ENCODE data around the gene CLDN20.
"Not testable (repeated sequence)": the region's sequence is repeated elsewhere in the genome, so short reads cannot be mapped to it uniquely, and the experiment has no call there.

CLDN20 gene

DNA sequence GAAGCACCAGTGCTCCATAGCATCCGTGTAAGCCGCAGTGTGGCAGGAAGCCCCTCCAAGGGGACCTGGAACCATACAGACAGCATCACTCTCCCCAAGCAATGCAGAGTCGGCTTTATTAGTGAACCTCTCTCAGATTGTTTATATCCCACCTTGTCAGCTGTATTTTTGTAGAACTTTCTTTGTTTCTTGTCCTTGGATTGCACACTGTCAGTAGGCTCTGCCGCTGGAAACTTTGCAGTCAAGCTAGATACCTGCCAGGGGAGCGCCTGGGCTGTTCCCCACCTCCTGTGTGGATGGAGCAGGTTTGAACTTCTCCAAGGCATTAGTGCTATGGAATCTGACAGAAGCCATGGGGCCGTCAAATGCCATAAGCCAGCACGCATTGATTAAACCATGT lies 18.6 kb upstream of the CLDN20 start:
- no peak for DNase-seq (ENCODE audit: low read depth)

DNA sequence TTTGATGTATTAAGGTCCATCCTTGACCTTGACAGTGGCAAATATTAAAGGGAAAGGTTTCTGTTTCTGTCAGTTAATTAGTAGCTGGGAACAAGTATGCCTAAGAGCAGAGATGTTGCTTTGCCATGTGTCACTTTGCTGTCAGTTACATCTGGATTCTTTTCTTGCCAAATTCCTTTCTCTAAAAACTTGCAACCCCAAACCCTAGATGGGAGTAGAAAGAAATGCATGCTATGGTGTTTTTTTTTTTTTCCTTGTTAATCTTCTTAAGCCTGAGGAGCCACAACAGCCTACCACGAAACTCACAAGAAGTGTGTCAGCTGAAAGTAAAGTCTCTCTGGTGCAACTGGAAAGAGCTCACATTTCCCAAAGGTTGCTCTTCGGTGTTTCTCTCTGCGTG lies 18.0 kb upstream of the CLDN20 start:
- DNase-seq (ENCODE audit: low read depth) = no peak

DNA sequence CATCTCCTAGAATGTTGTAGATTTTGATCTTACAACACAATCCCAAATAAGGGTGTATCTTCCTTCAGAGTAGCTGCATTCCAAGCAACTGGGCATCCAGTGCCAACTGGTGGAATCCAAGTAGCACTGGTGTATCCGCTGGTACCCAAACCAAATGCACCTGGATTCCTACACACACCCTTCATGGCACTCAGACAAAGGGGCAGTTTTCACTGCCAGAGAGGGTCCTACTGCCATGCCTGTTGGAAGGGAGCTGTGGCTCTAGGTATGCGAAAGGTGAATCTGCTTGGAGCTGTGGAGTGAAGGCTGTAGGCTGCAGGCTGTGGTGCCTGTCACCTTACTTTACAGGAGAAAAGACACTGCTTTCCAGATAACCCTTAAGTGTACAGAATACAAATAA lies 17.0 kb upstream of the CLDN20 start:
- no peak for DNase-seq (ENCODE audit: low read depth)

DNA sequence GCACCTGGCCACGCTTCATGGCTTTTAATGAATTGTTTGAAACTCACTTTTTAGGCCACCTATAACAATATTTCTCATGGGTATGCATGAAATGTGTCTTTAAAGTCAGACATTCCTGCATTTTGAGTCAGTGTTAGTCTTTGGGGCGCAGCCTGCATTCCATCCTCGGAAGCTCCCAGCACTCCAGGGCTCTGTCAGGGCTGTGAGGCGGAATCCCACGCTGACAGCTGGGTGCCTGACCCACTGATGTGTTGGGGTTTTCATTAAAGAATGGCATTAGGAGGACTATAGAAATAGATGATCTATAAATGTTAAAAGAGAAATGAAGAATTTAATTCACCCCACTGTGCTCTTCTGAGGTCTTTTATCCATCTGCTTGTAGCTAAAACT lies 16.2 kb upstream of the CLDN20 start:
- DNase-seq (ENCODE audit: low read depth) = no peak

DNA sequence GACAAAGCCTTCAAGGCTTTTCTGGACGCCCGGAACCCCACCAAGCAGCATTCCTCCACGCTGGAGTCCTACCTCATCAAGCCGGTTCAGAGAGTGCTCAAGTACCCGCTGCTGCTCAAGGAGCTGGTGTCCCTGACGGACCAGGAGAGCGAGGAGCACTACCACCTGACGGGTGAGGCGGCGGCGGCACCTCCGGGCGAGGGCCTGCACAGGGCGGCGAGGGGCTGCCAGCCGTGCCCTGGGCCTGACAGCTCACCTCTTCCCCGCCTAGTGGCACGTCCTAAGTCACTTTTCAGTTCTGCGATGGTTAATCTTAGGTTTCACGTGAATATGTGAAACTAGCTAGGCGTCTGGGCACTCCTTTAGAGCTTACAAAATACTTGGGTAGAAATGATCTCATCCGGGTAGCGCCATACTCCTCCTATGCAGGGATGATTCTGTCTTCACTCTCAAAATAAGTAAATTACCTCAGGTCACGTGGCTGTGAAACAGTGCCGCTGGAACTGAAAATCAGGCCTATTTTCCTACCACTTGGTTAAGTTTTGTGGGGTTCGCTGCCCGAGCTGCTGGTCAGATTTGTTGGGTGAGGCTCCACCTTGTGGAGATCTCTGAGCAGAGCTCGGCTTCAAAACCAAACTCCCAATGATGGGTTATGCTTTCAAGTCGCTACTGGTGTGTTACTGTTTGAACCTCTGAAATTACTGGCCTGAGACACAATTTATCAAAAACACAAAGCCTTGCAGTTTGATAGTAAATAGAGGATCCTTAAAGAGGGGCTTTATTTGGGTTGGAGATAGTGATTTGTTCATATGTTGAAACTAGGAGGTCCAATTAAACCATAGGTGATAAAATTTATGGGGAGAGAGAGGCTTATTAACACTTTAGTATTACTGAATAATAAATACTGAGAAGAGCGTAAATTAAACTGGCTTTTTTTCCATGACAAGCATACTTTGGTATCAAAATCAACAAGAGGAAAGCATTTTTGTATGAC lies 15.5 kb upstream of the CLDN20 start:
- no peak for DNase-seq (ENCODE audit: low read depth)

DNA sequence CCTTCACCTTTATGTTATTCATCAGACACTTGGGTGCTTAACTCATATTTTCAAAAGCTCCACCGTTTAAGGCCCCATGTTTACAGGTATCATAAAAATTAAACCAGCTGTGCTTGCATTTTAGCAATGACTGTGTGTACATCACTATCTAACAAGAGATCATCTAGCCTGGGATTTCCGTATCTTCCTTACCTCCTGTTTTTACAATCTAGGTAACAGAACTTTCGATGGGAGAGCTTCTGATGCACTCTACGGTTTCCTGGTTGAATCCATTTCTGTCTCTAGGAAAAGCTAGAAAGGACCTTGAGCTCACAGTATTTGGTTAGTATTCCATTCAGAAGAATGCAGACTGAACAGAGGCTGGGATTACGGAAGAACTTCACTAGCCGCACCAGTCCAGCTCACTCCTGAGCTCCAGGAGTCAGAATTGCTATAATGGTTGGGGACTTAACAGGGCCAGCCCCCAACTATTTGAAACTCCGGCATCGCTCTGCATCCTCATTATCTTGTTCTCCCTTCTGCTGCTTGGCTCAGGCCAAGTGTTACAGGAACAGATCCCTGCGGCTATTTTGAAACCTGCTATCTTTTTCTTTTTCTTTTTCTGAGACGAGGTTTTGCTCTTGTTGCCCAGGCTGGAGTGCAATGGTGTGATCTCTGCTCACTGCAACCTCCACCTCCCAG lies 13.0 kb upstream of the CLDN20 start:
- no peak for DNase-seq (ENCODE audit: low read depth)

DNA sequence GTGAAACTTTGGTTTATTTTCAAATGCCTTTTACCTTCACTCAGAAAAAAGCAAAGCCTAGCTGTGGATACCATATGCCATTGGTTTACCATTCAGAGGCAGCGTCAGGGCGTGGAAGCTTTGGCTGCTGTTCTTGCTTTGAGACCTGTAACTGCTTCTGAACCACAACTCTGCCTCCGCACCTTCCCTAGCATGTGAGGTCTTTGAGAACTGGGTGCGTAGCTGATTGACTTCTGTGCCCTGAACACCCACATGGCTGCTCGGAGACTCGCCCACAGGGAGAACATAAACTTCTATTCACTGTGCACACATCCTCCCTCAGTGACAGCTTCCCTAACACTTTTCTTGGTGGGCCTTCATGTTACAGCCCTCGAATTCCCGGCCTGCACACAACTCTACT lies 11.2 kb upstream of the CLDN20 start:
- no peak for DNase-seq (ENCODE audit: low read depth)

DNA sequence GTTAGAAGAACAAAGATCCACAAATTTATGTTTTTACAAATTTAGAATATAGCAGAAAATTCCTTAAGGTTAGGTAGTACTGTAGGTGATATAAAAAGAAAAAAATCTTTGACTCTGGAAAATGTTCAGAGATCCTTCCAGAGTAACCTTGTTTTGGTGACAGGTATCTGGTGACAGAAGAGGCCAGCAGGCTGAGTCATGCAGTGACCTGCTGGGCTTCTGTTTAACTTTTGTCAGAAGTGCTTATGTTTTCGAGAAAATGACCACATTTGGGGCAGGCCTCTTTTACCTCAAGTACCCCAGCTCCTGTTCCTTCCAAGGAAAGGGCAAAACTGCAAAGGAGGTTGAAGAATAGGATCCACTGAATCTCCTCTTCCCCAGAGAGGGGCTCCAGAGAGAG lies 10.5 kb upstream of the CLDN20 start:
- DNase-seq (ENCODE audit: low read depth) = no peak

DNA sequence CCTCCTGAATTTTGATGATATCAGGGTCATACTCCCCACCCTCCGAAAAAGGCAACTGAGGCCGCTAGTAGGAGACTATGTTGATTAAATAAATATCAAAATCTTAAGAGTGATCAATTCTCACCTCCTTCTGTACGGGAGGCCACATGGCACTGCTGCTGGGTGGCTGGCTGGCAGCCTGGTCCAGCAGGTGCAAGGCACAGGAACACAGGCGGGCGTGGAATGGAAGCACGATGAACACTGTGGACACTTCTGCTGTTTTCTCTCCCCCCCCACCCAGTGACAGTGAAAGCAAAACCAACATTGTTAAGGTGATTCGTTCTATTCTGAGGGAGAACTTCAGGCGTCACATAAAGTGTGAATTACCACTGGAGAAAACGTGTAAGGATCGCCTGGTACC lies 9.7 kb upstream of the CLDN20 start:
- no peak for DNase-seq (ENCODE audit: low read depth)

DNA sequence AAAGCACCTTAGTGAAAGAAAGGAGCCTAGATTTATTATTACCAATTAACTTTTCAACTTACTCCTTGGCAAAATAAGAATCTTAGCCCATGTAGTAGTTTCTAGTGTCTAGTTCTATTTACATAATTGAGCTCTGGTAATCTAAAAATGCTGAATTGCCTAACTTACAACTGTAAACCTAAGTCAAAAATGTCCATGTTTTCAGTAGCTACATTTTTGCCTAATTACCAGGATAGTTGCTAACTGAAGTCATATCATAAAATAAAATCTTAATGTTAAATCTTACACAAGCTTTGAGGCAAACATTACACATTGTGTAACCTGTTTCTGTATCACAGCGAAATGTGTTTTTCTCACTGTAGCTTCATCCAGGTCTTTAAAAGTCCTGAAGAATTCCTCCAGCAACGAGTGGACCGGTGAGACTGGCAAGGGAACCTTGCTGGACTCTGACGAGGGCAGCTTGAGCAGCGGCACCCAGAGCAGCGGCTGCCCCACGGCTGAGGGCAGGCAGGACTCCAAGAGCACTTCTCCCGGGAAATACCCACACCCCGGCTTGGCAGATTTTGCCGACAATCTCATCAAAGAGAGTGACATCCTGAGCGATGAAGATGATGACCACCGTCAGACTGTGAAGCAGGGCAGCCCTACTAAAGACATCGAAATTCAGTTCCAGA lies 7.6 kb upstream of the CLDN20 start:
- DNase-seq (ENCODE audit: low read depth) = peak; percentile 19

DNA sequence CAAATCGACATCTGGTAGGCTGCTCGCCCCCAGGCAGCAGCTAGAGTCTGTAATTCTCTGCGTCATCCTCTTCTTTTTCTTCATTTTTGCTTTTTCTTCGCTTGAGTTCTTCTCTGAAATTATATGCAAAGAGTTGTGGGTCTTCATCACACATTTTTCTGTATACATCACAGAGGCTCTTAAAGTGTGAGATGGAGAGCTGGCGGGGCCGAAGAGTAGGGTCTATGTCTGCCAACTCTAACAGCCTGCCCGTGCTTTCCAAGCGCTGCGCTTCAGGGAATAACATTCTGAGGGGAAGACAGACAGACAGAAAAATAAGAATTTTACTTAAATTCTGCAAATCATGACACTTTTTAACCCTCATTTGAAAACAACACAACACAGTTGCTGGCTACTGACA lies 6.0 kb upstream of the CLDN20 start:
- no peak for DNase-seq (ENCODE audit: low read depth)

DNA sequence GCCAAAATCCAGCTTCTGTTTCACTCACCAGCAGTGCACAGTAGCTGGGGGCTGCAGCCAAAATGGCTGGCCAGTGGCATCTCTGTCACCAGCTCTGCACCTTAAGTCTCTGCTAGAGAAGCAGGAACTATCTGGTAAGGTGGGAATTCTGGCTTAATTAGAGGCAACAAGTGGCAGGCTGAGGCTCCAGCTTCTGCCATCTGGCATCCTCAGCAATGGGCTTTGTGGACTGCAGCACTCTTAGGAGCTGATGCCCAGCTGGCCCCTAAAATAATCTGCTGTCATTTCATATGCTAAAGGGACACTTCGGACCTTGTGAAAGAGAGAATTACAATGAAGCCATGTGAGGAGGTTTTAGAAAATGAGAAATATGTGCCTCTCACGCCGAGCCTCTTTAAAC lies 4.6 kb upstream of the CLDN20 start:
- no peak for DNase-seq (ENCODE audit: low read depth)

DNA sequence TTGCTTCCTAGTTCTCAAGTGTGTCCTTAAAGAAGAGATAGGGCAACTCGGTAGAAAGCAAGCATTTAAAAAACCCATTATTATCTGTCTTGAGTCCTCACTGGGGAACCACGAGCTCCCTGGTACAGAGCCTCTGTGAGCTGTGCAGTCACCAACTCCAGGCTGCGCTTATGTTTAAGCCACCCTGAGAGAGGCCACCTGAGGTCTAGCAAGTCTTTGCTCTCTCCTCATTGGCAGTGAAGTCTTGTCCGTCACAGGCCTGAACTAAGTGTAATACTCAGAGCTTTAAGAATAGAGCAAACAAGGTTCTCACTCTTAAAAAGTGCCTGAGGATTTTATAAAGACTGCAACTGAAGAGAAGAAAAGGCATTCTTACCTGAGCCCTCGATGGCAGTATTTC lies 3.9 kb upstream of the CLDN20 start:
- no peak for DNase-seq (ENCODE audit: low read depth)

DNA sequence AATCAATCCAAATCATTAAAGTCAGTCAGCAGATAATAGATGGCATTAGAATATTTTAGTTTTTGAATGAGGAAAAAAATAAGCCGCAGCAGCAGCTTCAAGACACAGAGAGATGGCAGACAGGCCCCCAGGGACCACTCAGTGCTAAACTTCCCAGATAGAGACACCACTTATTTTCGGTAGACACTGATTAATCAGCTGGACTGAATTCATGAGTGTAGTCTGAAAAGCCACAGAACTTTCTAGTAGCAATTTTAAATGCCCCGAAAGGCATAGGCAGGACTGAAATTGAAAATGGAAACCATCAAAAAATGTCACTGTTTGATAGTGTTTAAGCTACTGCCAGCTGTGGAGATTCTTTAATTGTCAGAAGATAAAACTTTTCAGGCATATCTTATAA lies 3.1 kb upstream of the CLDN20 start:
- DNase-seq (ENCODE audit: low read depth) = no peak

DNA sequence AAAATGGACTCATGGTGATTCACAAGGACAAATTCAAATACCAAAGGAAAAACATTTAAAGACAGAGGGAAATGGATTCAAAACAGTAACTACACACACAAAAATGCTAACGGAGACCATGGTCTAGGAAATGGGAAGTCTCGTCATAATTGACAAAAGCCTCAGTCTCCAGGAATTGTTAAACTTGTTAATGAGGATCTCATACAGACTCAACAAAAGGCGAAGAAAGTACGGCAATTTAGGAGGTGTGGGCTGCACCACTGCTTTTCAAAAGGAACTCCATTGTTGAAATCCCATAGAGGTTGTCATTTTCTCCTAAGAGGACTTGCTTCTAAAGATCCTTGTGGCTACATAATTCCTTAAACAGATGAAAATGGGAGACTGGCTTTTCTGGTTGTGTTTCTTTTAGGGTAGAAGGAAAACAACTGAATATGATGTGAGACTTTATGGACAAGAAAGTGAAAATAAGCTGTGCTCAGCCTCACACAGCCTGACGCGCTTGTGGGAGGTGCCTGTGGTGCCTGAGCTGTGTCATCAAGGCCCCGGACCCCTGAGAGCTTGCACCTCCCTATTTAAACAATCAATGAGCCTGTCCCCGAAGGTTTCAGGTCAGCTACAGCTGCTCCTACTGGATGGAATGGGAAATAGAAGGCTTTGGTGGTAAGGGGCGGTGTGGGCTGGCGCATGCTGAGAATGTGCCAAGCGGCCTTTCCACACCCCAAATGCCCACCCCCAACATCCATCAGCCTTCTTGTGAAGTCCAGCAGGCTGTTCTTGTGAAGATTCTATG lies 2.5 kb upstream of the CLDN20 start:
- no peak for DNase-seq (ENCODE audit: low read depth)

DNA sequence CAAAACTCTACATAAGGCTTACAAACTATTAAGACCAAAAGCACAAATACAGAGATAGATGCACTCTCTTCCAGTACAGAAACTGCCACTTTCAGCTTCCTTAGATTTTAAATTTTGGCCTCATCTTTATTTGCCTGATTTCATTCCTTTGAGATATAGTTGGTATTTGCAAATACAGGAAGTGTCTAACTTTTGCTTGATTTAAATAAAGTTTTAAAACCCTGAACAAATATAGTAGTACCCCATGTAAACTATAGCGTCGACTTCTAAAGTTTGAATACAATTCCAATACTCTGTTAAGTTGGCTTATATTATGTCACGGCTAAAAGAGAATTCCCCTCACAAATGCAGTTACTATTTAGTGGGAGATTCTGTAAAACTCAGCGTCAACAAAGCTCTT lies 1.2 kb upstream of the CLDN20 start:
- no peak for DNase-seq (ENCODE audit: low read depth)

DNA sequence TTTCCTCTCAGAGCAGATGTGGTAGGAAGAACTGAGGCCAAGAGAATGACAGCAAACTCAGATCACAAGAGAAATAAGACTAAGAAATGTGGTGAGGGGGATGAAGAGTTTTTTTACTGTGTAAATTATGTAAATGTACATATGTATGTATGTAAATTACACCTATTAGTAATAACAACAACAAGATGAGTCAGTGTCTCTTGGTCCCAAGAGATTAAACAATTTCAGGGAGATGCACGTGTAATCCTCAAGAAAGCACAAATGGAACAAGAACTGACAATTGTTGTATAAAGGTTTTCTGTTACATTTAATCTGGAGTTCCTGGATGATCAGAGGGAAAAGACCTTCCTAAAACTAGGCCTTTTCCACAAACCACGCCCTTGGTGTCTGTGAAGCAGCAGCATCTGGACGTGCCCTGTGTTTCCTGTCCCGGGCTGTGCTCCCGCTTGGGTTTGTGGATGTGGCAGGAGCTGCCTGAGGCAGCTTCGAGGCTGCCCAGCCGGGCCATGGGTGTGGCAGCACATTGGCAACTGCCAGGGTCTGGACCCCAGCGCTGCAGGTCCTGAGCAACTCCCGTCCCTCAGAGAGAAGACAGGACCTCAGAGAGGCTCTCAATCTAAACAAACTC lies 994 bp downstream of the CLDN20 start:
- DNase-seq (ENCODE audit: low read depth) = no peak

DNA sequence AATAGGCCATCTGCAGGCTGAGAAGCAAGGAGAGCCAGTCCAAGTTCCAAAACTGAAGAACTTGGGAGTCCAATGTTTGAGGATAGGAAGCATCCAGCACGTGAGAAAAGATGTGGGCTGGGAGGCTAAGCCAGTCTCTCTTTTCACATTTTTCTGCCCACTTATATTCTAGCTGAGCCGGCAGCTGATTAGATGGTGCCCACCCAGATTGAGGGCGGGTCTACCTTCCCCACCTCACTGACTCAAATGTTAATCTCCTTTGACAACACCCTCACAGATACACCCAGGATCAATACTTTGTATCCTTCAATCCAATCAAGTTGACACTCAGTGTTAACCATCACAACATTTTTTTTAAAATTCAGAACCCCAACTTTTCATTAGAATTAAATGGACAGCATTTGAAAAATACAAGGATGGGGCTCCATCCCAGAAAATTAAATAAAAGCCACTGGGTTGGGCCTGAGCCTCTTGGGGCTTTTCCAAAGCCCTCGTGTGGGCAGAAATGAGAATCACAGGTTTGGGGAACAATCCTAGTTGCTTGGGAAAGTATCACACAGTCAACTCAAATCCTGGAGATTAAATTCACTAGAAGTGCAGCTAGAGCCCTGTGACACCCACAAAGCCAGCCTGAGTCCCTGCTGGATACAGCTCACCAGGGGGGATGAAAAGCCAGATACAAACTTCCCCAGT lies 2.2 kb downstream of the CLDN20 start:
- DNase-seq (ENCODE audit: low read depth) = no peak

DNA sequence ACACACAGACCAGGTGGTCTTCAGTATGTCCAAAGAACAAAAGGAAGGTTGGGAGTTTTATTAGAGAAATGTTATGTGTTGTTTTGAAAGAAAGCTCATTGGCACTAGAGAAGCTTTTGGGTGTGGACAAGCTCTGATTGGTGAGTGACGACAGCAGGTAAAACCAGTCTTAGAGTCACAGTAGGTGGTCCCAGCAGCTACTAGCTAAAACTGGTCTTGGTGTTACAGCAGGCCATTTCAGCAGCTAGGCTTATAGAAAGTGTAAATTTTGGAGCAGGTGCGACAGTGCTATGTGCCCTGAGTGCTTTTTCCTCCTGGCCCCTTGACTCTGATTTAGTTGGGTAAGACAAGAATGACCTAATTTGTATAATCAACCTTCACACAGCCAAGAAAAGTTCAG lies 3.6 kb downstream of the CLDN20 start:
- DNase-seq (ENCODE audit: low read depth) = no peak

DNA sequence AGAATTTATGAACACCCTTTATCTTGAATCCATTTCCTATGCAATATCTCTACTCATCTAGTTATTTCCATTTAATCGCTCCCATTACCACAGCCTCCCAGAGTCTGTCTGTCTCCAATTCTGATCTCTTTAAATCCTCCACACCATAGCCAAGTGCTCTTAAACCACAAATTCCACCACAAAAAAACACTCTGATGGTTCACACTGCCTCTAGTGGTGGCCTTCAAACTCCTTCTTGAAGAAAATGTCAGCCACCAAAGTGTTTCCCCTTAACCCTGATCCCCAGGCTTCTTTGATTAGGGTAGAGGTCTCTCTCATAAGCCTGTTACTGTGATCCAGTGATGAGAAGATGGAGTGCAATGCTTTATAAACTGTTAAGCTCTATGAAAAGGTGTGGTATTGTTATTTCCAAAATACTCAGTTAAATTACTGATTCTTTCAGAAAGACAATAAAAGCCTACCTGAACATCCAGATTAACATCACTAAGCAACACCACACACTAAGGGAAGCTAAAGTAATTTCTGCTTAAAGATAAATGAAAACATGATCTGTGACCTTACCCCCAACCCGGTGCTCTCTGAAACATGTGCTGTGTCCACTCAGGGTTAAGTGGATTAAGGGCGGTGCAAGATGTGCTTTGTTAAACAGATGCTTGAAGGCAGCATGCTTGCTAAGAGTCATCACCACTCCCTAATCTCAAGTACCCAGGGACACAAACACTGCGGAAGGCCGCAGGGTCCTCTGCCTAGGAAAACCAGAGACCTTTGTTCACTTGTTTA lies 4.5 kb downstream of the CLDN20 start:
- DNase-seq (ENCODE audit: low read depth) = not testable (repeated sequence)
